ENCODE results near the gene SDHB.
"Not testable (repeated sequence)": the region's sequence is repeated elsewhere in the genome, so short reads cannot be mapped to it uniquely, and the experiment has no call there.

SDHB gene

DNA sequence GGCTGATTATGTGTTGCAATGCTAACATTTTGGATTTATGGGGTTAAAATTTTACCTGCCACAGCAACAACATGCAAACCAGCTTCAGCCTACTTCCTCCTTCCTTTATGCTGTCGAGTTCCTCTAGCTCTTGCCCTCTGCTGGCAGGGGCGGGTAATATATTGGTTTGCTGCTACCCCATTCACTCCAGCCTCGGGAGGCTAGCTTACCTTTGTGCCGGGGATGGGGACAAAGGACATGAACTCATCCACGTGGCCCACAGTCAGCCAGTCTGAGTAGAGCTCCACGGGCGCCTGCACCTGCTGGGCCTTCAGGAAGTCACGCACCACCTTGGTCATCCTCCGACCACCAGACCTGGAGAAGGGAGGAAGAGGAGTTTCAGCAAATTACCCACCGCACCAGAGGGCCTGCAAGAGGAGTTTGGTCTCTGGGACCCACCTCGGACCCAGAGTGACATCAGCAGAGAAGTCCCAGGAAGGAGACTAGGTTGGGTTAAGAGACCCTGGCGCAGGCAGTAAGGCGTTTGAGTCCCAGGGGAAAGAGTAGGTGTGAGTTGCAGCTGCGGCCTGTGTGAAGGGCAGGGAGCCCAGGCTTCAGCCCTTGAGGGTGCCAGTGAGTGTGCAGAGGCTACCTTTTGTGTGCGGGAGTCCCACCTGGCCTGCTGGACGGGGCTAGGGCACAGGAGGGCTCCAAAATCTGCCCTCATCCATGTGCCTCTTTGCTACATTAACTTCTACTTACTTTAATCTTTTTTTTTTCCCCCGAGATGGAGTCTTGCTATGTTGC, 21.8 kb upstream of the SDHB start:
- no peak for DNase-seq (ENCODE audit: low read depth in 2 of 2)

DNA sequence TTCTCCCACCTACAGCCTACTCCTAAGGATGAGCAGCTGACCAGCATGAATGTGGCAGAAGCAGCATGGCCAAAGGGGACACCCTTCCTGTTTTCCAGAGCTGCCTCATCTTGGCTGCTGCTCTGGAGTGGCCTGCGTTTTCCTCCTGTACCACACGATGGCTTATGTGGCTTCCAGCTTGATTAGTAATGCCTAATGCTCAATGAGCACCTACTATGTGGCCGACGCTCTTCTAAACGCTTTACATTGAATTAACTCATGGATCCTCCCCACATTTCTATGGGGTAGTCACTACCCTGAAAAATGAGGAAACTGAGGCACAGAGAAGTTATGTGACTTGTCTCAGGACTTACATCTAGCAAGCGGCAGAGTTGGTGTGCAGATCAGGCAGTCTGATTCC, 18.0 kb upstream of the SDHB start:
- no peak for DNase-seq (ENCODE audit: low read depth in 2 of 2)

DNA sequence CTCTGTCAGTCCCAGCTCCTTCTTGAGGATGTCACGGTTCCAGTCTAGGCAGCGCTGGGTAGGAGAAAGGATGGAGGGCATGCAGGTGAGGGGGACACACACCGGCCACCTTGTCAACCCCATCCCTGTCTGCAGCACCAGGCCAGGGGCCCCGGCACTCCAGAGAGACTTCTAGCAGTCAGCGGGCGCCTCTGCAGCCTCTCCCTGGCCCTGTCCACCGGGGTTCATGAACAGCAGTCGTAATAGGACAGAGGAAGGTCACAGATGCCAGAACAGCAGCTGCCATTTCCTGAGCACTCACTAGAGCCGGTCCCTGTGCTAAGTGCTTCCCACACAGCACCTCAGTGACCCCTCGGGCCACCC, 16.3 kb upstream of the SDHB start:
- no peak for DNase-seq (ENCODE audit: low read depth in 2 of 2)

DNA sequence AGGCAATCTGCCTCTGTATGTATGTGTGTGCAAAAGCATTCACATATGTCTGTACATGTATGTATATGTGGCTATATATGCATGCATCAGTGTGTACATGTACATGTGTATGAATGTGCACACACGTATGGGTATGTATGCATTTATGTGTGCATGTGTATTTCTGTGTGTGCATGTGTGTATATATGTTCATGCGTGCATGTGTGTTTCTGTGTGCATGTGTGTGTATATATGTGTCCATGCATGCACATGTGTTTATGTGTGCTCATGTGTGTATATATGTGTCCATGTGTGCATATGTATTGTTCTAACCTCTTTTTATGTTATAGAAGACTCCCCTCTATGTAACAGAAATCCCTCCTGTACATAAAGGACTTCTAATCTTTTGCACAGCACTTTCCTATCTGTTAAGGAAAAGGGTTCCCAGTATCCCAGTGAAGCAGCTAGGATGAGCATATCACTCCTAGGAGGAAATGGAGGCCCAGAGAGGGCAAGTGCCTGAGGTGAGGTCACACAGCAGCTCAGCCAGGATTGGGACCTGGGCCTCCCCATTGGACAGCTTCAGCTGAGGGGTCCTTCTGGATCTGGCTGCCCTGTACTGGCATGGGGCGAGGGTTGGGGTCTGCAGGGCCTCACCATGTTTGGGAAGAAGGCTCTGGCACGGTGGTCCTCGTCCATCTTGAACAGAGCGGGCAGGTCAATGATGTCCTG, 15.8 kb upstream of the SDHB start:
- no peak for DNase-seq (ENCODE audit: low read depth in 2 of 2)

DNA sequence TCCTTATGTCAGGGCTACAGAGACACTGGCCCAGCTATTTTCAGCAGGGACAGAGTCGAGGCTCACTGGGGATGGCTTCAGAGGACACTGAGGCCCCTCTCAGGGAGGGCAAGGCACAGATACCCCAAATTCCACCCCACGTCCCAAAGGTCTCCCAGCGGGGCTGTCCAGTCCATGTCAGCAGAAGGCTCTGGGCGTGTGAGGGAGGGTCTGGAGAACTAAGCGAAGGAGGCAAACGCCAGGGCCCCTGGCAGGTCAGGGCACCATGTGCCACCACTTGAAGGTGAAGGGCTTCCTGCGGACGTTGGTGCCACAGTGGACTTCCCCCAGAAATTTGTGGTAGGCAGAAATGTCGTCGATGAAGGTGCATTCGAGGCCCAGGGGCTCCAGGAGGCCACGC, 15.0 kb upstream of the SDHB start:
- DNase-seq (ENCODE audit: low read depth in 2 of 2) = no peak

DNA sequence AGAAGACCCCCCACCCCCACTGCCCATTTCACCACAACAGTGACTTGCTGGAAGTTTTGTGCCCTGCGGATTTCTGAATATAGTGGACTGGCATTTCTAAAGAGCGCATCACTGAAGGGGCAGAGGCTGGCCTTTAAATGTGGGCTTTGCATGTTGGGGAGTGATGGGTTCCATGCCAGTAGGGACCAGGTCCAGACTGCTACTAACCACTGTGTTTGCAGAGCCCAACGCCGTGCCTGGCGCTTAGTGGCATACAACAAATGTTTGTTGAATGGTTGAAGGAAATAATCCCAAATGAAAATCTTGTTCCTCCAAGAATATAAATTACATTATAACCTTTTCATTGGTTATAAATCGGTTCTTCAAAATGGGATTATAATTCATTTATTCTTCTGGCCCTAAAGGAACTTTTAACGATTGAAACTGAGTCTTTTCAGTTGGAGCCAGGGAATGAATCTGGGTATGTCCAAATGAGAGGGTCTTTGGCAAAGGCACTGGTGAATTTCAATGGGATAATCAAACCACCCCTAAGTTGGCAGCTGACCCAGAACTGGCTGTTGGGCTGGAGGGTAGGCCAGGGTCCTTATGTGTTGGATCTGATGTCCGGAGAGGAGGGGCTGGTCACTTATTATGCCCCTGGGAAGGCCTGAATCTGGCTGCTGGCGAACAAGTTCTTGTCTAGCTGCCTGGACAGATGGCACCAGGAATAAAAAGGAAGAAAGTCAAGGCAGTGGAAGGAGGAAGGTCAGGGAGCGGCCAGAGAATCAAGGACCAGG, 13.8 kb upstream of the SDHB start:
- no peak for DNase-seq (ENCODE audit: low read depth in 2 of 2)

DNA sequence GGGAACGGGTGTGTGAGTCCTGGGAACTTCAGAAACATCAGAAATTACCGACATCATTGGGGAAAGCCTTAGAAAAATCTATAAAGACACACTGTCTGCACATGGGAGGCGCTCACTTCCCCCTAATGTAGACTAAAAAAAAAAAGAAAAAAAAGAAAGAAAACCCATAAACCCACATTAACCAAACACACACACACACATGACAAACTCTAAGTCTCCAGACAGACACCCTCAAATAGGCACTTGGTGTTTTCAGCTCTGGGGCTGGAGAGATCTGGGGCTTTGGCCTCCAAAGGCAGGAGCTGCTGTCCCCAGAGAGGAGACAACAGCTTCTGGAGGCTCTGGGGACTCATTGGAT, 13.2 kb upstream of the SDHB start:
- DNase-seq (ENCODE audit: low read depth in 2 of 2) = no peak

DNA sequence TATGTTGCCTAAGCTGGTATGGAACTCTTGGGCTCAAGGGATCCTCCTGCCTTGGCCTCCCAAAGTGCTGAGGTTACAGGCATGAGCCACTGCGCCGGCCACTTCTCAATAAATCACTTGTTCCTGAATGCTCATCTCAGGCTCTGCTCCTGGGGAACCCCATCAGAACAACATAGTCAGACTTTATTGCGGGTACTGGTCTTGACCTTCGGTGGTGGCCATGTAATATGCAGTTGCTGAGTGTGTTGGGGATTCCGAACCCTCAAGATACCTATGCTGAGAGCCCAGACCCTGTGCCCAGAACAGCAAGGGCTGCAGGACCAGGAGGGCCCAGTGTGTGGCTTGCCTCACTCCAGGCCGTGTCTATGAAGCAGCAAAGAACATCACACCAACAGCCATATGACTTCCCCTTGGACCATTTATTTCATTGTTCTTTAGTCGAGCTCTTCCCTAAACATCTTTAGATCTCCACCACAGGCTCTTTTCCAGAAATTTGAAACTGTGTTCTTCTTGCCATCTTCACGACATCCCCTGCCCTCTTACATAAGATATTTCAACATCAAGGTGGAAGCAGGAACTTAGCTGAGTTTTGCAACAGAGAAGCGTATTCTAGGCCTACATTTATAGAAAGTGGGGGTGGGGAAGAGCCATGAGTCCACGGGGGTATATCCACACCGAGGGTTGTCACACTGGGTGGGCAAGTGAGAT, 12.7 kb upstream of the SDHB start:
- DNase-seq (ENCODE audit: low read depth in 2 of 2) = no peak

DNA sequence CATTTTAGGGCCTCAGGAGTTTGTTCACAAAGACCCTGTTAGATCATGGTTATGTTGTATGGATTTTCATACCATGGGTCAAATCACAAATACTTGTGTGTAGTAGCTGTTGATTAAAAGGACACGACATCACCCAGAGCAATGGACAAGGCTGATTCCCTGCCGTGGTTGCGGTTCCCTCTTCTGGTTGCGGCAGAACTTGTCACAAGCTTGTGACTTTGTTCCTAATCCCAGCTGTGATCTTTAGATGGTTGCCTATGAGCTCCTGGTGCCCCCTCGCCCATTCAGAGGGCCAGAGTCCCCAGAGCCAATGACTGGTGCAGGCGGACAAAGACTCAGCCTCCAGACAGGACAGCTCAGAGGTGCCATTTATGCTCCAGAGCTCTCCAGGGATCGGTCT, 11.8 kb upstream of the SDHB start:
- DNase-seq (ENCODE audit: low read depth in 2 of 2) = no peak

DNA sequence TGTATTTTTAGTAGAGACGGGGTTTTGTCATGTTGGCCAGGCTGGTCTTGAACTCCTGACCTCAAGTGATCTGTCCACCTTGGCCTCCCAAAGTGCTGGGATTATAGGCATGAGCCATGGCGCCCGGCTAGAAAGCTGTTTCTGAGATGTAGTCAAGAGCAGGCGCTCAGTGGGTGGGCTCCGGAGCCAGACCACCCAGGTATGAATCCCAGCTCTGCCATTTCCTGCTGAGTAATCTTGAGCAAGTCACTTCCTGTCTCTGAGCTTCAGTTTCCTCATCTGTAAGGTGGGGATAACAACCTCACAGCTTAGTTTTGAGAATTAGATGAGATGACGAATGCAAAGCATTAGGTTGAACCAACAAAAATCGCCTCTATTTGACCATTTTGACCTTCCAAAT, 8.9 kb upstream of the SDHB start:
- not testable (repeated sequence) for DNase-seq (ENCODE audit: low read depth in 2 of 2)

DNA sequence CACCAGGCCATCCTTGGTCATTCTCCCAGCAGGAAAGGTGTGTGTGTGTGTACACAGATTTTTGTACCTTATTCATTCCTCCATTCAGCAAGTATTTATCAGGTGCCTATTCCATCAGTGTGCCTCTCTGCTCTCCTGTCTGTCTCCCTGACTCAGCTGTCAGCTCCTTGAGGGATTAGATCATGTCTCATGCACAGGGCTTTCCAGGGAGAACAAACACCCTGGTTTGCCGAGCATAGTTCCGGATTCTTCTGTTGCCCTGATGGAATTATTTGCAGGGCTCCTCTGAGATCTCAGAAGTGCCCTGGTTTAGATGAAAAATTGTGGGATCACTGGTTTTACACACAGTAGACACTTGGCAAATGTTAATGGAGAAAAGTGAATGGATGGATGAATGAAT, 8.1 kb upstream of the SDHB start:
- no peak for DNase-seq (ENCODE audit: low read depth in 2 of 2)

DNA sequence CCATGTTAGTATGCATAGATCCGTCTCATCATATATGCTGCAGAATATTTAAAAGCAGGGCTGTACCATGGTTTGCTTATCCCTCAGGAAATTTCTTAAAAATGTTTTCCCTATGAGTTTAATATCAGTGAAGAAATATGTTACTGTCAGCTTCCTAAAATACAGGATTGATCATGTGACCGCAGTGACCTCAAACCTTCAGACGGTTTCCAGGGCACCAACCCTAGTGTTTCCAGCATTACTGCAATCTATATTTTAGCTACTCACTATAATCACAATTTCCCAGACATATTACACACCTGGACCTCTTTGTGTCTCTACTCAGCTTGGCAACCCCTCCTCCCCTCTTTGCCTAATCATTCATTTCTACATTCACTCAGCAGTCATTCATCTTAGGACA, 7.7 kb upstream of the SDHB start:
- no peak for DNase-seq (ENCODE audit: low read depth in 2 of 2)

DNA sequence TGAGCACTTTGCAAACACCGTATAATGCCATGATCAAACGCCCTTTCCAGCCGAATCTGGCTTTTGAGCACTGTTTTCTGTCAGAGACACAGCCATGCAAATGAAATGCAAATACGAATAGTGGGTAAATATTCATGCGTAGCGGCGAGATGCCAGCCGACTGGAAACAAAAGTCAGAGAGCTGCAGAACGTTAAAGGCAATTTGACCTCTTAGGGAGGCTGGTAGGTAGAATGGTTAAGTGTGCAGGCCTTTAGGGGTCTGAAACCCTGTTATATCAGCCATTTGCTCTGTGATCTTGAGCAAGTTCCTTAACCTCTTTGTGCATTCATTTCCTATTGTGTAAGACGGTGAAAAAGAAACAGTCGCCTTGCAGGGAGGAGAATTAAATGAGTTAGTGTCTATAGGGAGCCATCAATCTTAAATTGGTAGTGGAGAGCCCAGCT, 6.5 kb upstream of the SDHB start:
- DNase-seq (ENCODE audit: low read depth in 2 of 2) = no peak

DNA sequence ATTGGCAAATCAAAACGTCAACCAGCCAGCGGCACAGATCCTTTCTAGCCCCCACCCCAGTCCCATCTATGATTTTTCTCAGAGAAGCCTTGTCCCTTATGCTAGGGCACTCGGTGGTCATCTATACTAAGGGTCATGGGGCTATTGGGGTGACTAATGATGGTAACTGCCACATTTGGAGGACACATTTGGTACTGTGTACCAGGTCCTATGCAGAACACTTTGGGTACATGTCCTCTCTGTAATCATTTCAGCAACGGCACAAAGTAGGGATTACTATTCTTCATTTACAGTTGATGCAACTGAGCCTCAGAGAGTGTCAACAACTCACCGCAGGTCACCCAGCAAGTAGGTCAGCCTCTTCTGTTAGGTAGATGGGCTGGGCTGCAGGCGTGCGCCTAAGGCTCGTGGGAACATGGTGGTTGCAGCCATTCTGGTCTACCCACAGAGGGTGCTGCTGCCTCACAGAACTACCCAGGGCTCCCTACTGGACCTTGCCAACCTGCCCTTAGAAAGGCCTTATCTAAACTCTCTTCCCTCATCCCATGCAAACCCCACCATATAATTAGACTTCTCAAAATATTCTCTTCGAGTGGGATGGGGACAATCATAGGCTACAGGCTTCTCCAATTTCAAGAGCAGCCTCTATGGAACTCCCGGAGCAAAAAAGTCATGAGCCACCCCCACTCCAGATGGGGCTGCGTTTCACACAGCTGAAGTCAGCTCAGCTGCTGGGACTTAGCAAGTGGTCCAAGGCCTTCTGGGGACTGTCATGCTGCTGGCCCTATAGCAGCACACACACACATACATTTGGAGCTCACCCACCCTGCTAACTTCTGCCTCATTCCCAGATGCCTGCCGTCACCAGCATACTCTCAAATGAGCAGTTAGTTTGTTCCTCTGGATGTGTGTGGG, 5.8 kb upstream of the SDHB start:
- DNase-seq (ENCODE audit: low read depth in 2 of 2) = no peak

DNA sequence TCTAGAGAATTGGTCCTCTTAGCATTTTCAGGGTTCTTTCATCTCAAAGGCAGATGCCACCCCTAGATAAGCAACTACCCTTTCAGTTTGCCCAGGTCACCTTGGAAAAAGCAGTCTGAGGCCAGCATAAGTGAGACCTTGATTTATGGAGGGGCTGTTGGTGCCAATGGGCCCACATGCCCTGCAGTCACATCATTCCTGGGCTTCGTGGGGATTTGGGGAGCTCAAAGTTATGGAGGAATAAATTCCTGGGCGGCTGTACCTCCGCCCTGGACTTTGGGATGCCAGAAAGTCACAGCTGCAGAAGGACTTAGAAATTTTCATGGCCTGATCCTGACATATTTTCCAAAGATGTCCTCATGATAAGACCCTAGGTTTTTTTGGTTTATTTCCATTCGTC, 2.7 kb upstream of the SDHB start:
- no peak for DNase-seq (ENCODE audit: low read depth in 2 of 2)

DNA sequence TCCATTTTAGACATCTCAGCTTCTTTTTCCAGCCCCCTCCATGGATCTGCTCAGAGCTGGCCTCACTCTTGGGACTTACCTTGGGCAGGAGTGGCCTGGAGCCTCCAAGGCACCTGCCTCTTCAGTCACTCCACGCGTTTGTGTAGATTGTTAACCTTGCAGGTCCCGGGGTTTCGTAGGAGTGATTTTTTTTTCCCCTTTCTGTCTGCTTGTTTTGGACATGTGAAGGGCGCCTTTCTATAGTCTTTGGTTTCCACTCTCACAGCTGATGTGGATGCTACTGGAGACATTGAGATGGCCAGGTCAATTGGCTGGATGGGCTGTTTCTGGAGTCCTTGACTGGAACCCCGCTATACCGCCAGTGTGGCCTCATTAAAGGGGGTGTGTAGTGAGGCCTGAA, 2.0 kb upstream of the SDHB start:
- DNase-seq (ENCODE audit: low read depth in 2 of 2) = no peak

DNA sequence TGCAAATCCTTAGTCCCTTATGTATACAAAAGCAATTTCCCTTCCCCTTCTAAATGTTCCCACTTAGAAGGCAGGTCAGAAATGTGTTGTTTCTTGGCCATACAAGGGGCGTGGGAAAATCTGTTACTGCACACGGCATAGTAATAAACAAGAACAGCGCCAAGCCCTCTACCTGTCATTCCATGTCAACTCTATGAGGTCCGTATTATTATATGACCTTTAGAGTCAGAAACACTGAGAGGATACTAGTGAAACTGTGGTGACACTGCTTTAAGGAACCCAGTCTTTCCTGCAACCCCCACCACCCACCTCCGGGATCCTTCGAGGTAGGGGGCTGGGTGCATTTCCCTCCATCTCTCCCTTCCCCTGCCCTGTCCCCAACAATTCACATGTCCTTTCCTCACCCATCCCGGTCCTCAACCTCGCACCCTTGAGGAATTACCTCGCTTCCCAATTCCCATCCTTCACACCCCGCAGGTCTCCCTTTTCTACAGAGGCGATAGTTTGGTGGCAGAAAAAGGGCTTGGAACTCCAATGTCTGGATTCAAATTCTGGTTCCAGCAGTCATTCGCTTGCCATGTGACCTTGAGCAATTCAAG, 647 bp downstream of the SDHB start:
- DNase-seq (ENCODE audit: low read depth in 2 of 2) = no peak

DNA sequence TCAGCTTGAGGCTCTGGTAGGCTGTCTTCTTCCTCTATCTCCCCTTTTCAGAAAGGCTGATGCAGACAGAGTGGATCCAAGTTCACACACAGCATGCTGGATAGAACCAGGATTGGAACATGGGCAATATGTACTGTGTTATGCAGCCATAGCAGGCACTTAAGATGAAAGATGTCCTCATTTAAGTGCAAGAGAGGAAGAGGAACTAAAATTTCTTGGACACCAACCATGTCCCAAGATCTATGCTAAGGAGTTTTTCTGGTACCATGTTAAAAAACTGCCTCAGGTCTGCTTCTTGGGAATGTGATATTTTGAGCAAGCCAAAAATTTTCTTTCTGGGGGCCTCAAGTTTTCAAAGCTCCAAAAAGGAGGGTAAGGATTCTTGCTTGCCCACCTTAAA, 1.2 kb downstream of the SDHB start:
- DNase-seq (ENCODE audit: low read depth in 2 of 2) = no peak

DNA sequence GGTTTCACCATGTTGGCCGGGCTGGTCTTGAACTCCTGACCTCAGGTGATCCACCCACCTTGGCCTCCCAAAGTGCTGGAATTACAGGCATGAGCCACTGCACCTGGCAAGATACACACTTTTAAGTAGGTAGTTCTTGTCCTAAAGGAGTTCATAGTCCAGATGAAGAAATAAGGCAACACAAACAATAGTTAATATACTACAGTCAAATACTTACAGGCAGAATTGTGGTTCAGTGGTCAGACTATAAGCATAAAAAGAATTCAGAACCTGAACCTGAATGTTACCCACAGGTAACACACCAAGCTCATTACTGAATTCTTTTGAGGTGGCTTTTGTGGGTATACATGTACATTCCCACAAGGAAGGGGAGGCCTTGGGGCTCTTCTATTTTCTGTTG, 1.8 kb downstream of the SDHB start:
- no peak for DNase-seq (ENCODE audit: low read depth in 2 of 2)

DNA sequence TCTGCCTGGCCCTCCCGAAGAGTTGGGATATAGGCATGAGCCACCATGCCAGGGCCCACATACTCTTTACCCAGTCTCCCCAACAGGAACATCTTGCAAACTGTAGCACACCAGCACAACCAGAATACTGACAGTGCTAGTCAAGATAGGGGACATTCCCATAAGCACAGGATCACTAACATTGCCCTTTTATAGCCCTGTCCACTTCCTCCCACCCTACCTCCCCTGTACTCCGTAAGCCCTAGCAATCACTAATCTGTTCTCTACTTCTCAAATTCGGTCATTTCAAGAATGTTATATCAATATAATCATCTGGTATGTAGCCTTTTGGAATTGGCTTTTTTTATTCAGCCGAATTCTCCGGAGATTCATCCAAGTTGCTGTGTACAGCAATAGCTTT, 5.9 kb downstream of the SDHB start:
- DNase-seq (ENCODE audit: low read depth in 2 of 2) = no peak

DNA sequence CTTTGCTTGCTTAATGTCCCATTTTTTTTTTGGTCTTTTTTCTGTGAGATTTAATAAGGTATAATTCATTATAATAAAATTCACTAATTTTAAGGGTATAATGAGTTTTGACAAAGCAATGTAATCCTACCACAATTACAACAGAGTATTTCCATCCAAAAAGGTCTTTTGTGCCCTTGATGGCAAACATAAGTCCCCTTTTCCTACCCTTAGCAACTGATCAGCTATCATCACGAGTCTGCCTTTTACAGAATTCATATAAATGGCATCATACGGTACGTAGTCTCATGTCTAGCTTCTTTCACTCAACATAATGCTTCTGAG, 7.5 kb downstream of the SDHB start:
- DNase-seq (ENCODE audit: low read depth in 2 of 2) = no peak

Measured in stimulated activated CD8-positive, alpha-beta memory T cell treated with anti-CD3 and anti-CD28 coated beads, Interleukin-7, amount 100 ng/mL, for 1 hour (primary cell).